ENCODE results near the gene CPEB3.

- TF ChIP-seq CTCF (IDR thresholded peaks at IDR 0.05) (no peak), POLR2A (IDR thresholded peaks at IDR 0.05) (no peak)
These were observed 16.8 kb downstream of the CPEB3 start for GRCh38 chr10:92274071-92274470.
